ENCODE results near the gene TRIM66. TPM values are rescaled to one million over a fixed set of nuclear protein-coding genes. Genes with fewer than 3 reads are reported as not detected.
A peak's percentile ranks its signal among the peaks of the same experiment; 100 is the strongest.

The TRIM66 gene
- total and polyA plus RNA-seq, 10 of the 15 experiments (the other 5 are each of a cell fraction or from before 2014, with no cell fraction given) = 1.7 to 14.5 (median 7.4) TPM

DNA sequence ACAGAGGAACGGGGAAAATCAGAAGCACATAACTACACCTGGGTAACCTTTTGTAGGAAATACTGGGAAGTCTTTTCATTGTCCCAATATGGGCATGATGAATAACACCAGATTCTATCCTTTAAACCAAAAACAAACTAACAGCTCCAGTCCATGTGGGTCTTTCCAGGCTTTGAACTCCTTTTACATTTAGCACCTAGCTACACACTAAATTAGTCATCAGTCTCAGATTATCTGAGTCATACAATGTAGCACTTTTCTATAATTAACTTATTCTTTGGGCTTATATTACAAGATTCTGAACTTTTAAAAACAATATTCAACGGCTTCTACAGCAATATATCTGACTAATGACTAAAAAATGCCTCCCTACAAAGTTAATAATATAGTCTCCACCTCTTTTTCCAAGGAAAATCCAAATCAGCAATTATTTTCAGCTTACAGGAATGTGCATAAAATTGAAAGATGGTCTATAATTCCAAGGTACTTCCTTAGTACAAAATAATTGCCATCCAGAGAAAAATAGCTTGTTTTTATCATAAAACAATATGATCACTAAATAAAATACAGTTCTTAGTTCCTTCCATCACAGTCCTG is 114.8 kb downstream of the TRIM66 start (continued):
- TF ChIP-seq JUNB (IDR thresholded peaks at IDR 0.05) (peak; percentile 93), BACH1 (IDR thresholded peaks at IDR 0.05; ENCODE audit: borderline replicate concordance) (peak; percentile 46; the same call in 1 of the 2 replicates), SUPT20H (IDR thresholded peaks at IDR 0.05; ENCODE audit: borderline replicate concordance, control insufficient read depth, low read depth, low read length) (no peak), NR2F1 (conservative IDR thresholded peaks at IDR 0.05) (0 out of 2 replicates have a peak, but pooled peaks have one; percentile 30), RAD51 (IDR thresholded peaks at IDR 0.05) (no peak; the same call in 1 of the 2 replicates), FOXK2 (IDR thresholded peaks at IDR 0.05) (no peak), NFIC (IDR thresholded peaks at IDR 0.05; ENCODE audit: low read depth, low read length) (peak; percentile 79), ZNF384 (IDR thresholded peaks at IDR 0.05; ENCODE audit: borderline replicate concordance, low read depth, low read length) (no peak), JUND (IDR thresholded peaks at IDR 0.05; ENCODE audit: low read depth, low read length) (peak; percentile 61; the same call in 1 of the 2 replicates), ZNF24 (IDR thresholded peaks at IDR 0.05) (no peak), IKZF1 (conservative IDR thresholded peaks at IDR 0.05) (peak; percentile 74), DPF2 (IDR thresholded peaks at IDR 0.05) (peak; percentile 66), NBN (IDR thresholded peaks at IDR 0.05) (peak; percentile 47; the same call in 1 of the 2 replicates), ZBED1 (IDR thresholded peaks at IDR 0.05; ENCODE audit: borderline replicate concordance) (no peak), MTA2 (IDR thresholded peaks at IDR 0.05; ENCODE audit: low read depth) (peak; percentile 84), EP300 (IDR thresholded peaks at IDR 0.05; ENCODE audit: borderline replicate concordance in 1 of 2, control insufficient read depth in 1 of 2, low read depth in 2 of 2, low read length in 2 of 2) (peak in 1 of 2 experiments; percentile 79; a peak in 1 of 4 replicates), FOXM1 (IDR thresholded peaks at IDR 0.05; ENCODE audit: low read depth, low read length) (peak; percentile 55; the same call in 1 of the 2 replicates), SPI1 (IDR thresholded peaks at IDR 0.05; ENCODE audit: borderline replicate concordance, insufficient read depth, low read depth, low read length) (no peak), SRF (IDR thresholded peaks at IDR 0.05; ENCODE audit: low read depth in 2 of 2, low read length in 2 of 2) (peak in 1 of 2 experiments; percentile 78; a peak in 1 of 4 replicates), CREM (IDR thresholded peaks at IDR 0.05; ENCODE audit: low read depth) (peak; percentile 61), CBX3 (IDR thresholded peaks at IDR 0.05; ENCODE audit: borderline replicate concordance, low read depth) (no peak), HDGF (IDR thresholded peaks at IDR 0.05) (no peak), MTA3 (IDR thresholded peaks at IDR 0.05; ENCODE audit: borderline replicate concordance, low read length) (no peak), GATAD2B (conservative IDR thresholded peaks at IDR 0.05; ENCODE audit: low read depth) (no peak), STAT3 (IDR thresholded peaks at IDR 0.05; ENCODE audit: low read depth, low read length) (no peak)
- TF ChIP-seq, protein P1, sequence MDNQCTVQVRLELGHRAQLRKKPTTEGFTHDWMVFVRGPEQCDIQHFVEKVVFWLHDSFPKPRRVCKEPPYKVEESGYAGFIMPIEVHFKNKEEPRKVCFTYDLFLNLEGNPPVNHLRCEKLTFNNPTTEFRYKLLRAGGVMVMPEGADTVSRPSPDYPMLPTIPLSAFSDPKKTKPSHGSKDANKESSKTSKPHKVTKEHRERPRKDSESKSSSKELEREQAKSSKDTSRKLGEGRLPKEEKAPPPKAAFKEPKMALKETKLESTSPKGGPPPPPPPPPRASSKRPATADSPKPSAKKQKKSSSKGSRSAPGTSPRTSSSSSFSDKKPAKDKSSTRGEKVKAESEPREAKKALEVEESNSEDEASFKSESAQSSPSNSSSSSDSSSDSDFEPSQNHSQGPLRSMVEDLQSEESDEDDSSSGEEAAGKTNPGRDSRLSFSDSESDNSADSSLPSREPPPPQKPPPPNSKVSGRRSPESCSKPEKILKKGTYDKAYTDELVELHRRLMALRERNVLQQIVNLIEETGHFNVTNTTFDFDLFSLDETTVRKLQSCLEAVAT (IDR thresholded peaks at IDR 0.05) = no peak
- TF ChIP-seq, protein P2, sequence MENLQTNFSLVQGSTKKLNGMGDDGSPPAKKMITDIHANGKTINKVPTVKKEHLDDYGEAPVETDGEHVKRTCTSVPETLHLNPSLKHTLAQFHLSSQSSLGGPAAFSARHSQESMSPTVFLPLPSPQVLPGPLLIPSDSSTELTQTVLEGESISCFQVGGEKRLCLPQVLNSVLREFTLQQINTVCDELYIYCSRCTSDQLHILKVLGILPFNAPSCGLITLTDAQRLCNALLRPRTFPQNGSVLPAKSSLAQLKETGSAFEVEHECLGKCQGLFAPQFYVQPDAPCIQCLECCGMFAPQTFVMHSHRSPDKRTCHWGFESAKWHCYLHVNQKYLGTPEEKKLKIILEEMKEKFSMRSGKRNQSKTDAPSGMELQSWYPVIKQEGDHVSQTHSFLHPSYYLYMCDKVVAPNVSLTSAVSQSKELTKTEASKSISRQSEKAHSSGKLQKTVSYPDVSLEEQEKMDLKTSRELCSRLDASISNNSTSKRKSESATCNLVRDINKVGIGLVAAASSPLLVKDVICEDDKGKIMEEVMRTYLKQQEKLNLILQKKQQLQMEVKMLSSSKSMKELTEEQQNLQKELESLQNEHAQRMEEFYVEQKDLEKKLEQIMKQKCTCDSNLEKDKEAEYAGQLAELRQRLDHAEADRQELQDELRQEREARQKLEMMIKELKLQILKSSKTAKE (IDR thresholded peaks at IDR 0.05; ENCODE audit: low read depth, poor library complexity, severe bottlenecking) = peak; percentile 16
- TF ChIP-seq, protein P3, sequence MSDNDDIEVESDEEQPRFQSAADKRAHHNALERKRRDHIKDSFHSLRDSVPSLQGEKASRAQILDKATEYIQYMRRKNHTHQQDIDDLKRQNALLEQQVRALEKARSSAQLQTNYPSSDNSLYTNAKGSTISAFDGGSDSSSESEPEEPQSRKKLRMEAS (IDR thresholded peaks at IDR 0.05; ENCODE audit: low read depth, low read length) = no peak
- TF ChIP-seq, protein P4, sequence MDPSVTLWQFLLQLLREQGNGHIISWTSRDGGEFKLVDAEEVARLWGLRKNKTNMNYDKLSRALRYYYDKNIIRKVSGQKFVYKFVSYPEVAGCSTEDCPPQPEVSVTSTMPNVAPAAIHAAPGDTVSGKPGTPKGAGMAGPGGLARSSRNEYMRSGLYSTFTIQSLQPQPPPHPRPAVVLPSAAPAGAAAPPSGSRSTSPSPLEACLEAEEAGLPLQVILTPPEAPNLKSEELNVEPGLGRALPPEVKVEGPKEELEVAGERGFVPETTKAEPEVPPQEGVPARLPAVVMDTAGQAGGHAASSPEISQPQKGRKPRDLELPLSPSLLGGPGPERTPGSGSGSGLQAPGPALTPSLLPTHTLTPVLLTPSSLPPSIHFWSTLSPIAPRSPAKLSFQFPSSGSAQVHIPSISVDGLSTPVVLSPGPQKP (IDR thresholded peaks at IDR 0.05; ENCODE audit: low read depth, low read length) = no peak

Data from GM12878 (cell line).